Measurements from ENCODE around the gene AOPEP. TPM values are rescaled to one million over a fixed set of nuclear protein-coding genes. Genes with fewer than 3 reads are reported as not detected.

The AOPEP gene
- polyA plus RNA-seq, 4 donors, result 50.1 to 59.7 (median 54.1) TPM

- no peak for DNase-seq (ENCODE audit: low read depth in 4 of 4, low spot score in 2 of 4)
These were observed 30.7 kb downstream of the AOPEP start for GRCh38 chr9:94757158-94757557.

DNA sequence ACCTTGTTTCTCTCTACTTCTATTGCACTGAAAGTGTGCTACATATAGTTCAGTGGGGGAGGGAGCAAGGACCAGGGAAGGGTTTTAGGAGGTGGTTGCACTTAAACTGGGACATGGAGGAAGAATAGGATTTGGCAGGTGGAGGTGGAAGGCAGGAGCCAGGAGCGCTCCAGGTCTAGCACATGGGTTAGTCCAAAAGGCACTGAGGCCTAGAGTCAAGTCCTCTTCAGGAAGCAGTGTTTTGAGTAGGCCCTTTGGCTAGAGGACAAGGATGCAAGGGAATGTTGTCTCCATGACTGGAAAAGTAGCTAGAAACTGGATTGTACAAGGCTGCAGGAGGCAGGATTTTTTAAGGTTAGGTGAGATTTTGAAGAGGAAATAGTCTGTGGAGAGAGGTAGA is 31.5 kb downstream of the AOPEP start:
- no peak for DNase-seq (ENCODE audit: low read depth in 4 of 4, low spot score in 2 of 4)

DNA sequence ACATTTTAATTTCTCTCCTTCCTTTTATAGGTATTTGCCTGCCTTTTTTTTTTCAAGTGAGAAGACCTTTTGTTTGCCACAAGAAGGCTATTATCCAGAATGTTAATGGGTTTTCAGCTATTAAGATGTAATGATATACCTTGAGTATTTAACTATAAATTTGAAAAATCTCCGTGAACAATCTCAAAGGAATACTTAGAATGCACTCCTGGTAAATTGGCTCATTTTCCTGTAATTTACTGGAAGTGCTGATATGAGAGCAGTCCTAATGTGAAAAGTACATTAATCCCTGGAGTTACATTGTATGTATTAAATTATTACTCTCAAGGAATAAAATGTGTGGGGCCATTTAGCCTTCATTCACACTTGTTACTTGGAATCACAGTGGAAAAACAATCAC is 32.4 kb downstream of the AOPEP start:
- DNase-seq (ENCODE audit: low read depth in 4 of 4, low spot score in 2 of 4), result no peak

DNA sequence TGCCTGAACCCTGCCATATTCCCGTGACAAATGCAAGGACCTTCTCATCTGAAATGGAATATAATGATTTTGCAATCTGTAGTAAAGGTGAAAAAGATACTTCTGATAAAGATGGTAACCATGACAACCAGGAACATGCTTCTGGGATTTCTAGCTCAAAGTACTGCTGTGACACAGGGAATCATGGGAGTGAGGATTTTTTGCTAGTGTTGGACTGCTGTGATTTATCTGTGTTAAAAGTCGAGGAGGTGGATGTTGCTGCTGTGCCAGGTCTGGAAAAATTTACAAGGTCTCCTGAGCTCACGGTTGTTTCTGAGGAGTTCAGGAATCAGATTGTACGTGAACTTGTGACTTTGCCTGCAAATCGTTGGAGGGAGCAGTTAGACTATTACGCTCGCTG is 33.5 kb downstream of the AOPEP start:
- DNase-seq (ENCODE audit: low read depth in 4 of 4, low spot score in 2 of 4), result no peak

GRCh38 chr9:94760660-94761059 is 34.2 kb downstream of the AOPEP start:
- DNase-seq (ENCODE audit: low read depth in 4 of 4, low spot score in 2 of 4), result no peak

DNA sequence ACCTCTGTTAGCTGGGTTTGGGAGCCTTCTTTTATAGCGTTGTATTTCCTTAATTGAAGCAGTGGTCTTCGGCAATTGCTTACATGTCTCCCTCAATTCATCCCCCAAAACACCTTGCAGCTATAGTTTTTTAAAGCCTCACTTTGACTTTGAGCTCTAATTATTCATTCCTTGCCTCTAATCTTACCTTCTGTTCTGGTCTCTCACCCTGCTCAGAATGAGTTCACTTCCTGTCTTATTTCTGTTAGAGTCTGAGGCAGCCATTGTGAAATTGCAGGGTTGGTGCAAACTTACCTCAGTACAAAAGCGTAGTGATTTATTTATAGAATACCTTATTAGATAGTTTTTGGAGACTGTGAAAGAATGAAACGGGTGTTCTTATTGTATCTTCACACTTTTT is 35.0 kb downstream of the AOPEP start:
- no peak for DNase-seq (ENCODE audit: low read depth in 4 of 4, low spot score in 2 of 4)

GRCh38 chr9:94767331-94768072 is 41.0 kb downstream of the AOPEP start:
- DNase-seq (ENCODE audit: low read depth in 4 of 4, low spot score in 2 of 4), result no peak

GRCh38 chr9:94768766-94769165 is 42.3 kb downstream of the AOPEP start:
- DNase-seq (ENCODE audit: low read depth in 4 of 4, low spot score in 2 of 4), result no peak

DNA sequence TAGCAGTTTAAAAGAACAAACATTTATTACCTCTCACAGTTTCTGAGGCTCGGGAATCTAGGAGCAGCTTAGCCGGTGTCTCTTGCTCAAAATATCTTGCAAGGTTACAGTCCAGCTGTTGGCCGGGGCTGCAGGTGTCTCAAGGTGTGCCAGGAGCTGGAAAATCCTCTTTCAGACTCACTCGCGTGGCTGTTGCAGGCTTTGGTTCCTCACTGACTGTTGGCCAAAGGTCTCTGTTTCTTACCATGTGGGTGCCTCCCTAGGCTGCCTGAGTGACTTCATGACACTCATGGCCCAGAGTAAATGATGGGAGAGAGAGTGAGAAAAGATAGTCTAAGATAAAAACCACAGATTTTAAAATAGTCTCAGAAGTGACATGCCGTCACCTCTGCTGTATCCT is 43.8 kb downstream of the AOPEP start:
- no peak for DNase-seq (ENCODE audit: low read depth in 4 of 4, low spot score in 2 of 4)

DNA sequence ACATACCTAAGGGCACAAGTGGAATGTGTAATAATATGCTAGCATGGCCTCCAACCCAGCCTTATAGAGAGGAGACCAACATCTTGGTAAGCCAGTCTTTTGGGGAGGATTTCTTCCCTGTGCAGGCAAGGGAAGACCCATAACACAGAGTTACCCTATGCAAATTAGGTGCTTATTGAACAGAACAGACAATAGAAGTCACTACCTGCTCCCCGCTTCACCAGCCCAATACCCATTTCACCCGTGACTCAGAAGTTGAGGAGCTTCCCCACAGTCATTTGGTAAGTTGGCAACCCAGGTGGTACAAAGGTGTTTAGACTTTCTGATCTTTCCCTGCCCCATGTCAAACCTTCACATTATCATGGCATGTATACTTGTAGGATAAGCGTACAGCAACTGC is 44.6 kb downstream of the AOPEP start:
- no peak for DNase-seq (ENCODE audit: low read depth in 4 of 4, low spot score in 2 of 4)

DNA sequence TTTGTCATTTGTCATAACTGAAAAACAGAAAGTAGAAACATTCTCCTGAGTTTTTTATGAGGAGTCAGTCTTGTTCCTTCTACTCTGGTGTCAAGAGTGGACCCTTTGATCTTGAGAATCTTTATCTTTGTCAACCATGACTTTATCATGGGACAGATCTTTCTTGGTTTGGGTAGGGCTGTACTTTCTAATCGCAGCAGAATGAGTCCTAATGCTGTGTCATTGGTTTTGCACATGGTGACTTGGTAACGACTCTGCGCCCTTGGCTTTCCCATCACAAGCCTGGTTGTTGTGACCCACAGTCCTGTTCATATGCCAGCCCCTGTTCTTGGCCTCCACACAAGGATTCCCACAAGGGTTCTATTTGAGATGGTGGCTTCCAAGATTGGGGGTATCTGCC is 45.6 kb downstream of the AOPEP start:
- DNase-seq (ENCODE audit: low read depth in 4 of 4, low spot score in 2 of 4), result no peak

DNA sequence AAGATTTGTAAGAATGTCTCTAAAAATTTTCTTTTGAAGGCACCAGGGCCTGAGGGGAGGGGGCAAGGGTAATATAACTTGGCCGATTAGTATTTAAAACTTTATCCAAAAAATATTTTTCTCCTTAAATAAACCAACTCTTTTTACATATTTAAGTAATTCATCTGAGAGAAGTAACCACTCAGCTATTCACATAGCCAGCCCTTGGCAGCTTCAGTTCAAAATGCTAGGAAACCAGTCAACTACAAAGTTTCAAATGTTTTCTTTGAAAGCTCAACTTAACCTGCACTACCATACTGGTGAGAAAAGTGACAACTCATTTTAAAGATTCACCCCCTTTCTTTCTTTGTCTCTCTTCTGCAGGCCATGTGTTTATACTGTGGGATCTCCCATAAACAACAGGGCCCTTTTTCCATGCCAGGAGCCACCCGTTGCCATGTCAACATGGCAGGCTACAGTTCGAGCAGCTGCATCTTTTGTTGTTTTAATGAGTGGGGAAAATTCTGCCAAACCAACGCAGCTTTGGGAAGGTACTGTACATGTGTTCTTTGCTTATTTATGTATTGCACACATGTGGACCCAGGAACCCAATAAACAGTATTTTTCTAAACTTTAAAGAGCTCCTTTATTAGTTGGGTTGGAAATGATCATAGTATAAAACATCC is 46.3 kb downstream of the AOPEP start:
- DNase-seq (ENCODE audit: low read depth in 4 of 4, low spot score in 2 of 4), result no peak

- DNase-seq (ENCODE audit: low read depth in 4 of 4, low spot score in 2 of 4), result no peak
These were observed 47.2 kb downstream of the AOPEP start for GRCh38 chr9:94773655-94774054.

DNA sequence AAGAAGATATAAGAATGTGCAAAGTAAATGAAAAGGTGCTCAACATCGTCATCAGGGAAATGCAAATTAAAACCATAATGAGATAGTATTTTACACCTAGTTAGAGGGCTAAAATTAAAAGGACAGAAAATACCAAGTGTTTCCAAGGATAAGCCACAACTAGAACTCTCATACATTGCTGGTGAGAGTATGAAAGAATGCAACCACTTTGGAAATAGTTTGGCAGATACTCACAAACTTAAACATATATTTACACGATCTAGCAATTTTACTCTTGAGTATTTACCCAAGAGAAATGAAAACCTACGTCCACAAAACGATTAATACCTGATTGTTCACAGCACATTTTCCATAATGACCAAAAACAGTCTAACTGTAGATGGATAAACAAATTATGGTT is 51.5 kb downstream of the AOPEP start:
- no peak for DNase-seq (ENCODE audit: low read depth in 4 of 4, low spot score in 2 of 4)

DNA sequence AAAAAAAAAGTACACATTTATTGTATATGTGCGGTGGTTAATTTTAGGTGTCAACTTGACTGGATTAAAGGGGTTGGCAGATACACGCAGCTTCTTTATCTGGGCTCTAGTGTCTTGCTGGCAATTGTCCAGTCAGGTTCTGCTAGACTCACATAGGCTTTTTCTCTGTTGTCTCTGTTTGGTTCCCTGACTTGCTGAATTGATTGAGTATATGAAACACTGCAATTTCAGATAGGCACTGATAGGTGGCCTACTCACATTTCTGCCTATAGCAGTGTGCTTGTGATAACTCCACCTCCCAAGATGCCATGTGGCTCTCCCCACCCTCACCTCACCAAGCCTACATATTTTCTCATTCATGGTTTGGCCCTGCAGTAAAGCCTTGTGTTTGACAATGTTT is 52.5 kb downstream of the AOPEP start:
- DNase-seq (ENCODE audit: low read depth in 4 of 4, low spot score in 2 of 4), result no peak

DNA sequence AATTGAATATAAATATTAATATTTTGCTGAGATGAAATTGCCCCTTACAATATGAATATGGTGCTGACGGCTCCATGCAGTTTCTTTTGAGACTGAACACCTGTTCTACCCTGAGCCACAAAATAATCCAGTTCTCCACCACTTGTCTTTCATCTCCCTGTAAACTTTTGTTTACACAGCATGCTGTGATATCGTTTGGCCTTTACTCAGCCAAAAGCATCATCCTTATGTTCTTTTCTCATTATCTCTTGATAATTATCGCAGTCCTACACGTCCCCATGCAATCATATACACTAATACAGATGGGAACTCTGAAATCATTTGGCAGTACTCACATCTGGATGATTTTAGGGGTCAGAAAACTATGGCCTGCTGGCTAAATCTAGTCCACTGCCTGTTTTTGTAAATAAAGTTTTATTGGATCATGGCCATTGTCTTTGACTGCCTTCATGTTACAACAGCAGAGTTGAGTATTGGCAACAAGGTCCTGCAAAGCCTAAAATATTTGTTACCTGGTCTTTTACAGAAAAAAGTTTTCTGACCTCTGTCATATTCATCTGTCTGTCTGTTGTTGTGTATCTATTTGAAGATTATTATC is 53.3 kb downstream of the AOPEP start:
- no peak for DNase-seq (ENCODE audit: low read depth in 4 of 4, low spot score in 2 of 4)

DNA sequence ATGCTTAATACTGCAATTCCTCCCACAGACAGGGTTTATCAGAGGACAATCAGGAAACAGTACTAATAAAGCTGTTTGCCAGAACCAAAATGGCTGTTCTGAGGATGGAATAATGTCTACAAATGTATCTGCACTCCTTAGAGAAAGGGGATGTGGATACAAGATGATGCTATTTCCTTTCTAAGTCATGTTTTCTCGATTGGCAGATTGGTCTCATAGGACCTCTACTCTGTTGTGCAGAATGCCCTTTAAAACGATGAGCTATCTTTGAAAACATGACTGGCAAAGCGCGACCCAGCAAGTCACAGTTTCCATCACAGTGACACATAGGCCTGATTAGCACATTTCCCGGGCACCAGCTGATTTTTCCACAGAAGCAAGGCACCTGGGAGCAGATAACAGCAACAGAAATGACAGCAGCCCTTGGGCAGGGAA is 54.0 kb downstream of the AOPEP start:
- no peak for DNase-seq (ENCODE audit: low read depth in 4 of 4, low spot score in 2 of 4)

DNA sequence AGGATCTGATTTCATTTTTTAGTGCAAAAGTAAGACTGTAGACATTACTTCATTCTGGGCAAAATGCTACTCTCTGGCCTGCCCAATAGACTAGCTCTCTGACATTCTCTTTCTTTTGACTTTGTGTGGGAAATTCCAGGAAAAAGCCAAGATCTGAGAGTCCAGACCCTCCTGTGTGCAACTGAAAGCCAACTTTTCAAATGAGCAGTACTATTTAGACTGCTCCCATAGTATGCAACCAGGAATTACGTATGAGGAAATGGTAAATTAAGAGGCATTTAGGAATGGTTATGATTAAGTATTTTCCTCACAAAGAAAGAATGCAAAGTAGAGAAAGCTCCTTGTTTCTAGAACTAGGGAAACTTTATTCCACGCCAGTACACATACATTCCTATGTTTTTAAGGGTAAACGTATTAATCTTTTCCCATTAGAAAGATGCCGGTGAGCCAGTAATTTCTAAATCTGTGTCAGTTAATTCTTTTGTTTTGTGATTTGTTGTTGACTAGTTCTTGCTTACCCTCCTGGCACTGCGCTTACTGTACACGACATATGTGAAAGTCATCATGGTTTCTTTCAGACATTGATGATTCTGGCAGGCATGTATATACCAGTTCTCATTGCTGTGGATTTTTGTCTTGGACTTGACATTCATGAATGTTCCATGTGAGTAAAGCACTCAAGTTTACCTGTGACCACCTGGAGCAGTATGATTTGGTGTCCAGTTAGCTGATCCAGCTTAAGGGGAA is 56.0 kb downstream of the AOPEP start:
- no peak for DNase-seq (ENCODE audit: low read depth in 4 of 4, low spot score in 2 of 4)

DNA sequence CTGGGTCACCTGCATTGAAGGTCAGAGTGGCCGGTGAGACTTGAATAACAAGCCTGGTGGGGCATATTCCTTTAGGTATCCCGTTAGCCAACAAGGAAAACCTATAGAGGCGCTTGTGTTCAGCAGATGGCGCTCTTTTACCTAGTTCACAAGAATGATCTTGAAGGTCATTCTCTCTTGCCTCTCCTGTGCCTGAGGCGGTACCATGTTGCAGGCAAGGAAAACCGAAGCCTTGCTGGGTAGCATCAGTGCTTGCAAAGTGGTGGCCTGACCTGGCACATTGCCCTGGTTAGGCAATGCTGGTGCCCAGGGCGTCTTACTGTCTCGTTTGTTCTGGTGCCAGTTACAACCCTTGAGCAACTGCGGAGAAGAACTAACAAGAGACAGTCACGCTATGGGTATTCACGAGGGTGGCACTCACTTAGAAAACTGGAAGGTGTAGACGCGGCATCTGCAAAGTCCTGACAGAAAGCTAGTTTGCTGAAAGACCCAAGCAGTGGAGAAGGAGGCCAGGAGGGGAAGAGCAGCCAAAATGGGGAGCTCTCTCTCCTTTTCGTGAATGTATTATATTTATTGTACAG is 56.7 kb downstream of the AOPEP start:
- peak in 3 of 4 donors; percentile 46 to 69 (median 51) for DNase-seq (ENCODE audit: low read depth in 4 of 4, low spot score in 2 of 4)

DNA sequence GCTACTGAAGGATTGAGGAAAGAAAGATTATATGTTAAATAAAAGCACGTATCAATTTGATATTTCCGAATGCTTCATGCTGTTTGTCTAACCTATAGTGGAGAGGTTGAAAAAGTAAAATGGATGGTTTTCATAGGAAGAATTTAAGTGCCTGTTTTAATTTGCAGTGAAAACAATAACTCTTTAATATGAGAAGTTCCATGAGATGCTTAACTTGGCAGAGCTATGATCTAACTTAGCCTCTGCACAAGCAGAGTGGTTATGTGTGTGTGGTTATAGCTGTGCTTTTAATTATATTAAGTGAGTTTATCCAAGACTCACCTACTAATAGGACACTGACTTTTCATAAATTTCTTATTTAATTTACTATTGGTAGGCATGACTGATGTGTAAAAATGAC is 57.4 kb downstream of the AOPEP start:
- no peak for DNase-seq (ENCODE audit: low read depth in 4 of 4, low spot score in 2 of 4)

Measured in left renal cortex interstitium (tissue), 4 donors.